Smooth muscle cell of the coronary artery (primary cell): Measurements from ENCODE around the gene IFNA17. TPM values are rescaled to one million over a fixed set of nuclear protein-coding genes. Genes with fewer than 3 reads are reported as not detected.

Source experiments
- total RNA-seq: library from RNA; depleted of rRNA; stranded (reverse); fragments of >200 nt; gene quantifications from 2 replicates; pipeline ENCODE4 v1.2.3, GENCODE V29; 2014; ENCODE audit warnings: low replicate concordance

The IFNA17 gene
- not detected in 2 replicates for total RNA-seq

GRCh38 chr9:21228122-21228521 is at the start of gene IFNA17:
Gene IFNA17, minus strand, starts transcription at chr9:21228222. Its CDS starts 49 bp downstream, at chr9:21228173.

GRCh38 chr9:21239911-21240310 is 11.9 kb upstream of the IFNA17 start, which contains the start of gene IFNA14:
Gene IFNA14, minus strand, starts transcription at chr9:21240005. Its CDS starts 70 bp downstream, at chr9:21239935.

GRCh38 chr9:21217211-21217610 is 10.8 kb downstream of the IFNA17 start, which contains the start of gene IFNA16:
Gene IFNA16, minus strand, starts transcription at chr9:21217311. Its CDS starts 6 bp downstream, at chr9:21217305.

GRCh38 chr9:21207043-21207442 is 21.0 kb downstream of the IFNA17 start, which contains the start of gene IFNA10:
Gene IFNA10, minus strand, starts transcription at chr9:21207143. Its CDS starts 46 bp downstream, at chr9:21207097.

GRCh38 chr9:21202105-21202504 is 25.9 kb downstream of the IFNA17 start, which contains the start of gene IFNA7:
Gene IFNA7, minus strand, starts transcription at chr9:21202205. Its CDS starts 40 bp downstream, at chr9:21202165.

GRCh38 chr9:21187487-21187886 is 40.5 kb downstream of the IFNA17 start, which contains the start of gene IFNA4:
Gene IFNA4, minus strand, starts transcription at chr9:21187587. Its CDS starts 56 bp downstream, at chr9:21187531.

Other genes starting within 250 kb of the IFNA17 start
- 1.4 and 2.6 TPM in 2 replicates for gene HACD4, start 196.6 kb downstream of the IFNA17 start, total RNA-seq
- not detected in 2 replicates for gene IFNB1, start 150.3 kb downstream of the IFNA17 start, total RNA-seq
- not detected in 2 replicates for gene IFNW1, start 86.4 kb downstream of the IFNA17 start, total RNA-seq
- gene IFNA21, start 61.6 kb downstream of the IFNA17 start, total RNA-seq: not detected in 2 replicates
- not detected in 2 replicates for gene IFNA4, start 40.6 kb downstream of the IFNA17 start, total RNA-seq
- not detected in 2 replicates for gene IFNA7, start 26.0 kb downstream of the IFNA17 start, total RNA-seq
- not detected in 2 replicates for gene IFNA10, start 21.1 kb downstream of the IFNA17 start, total RNA-seq
- gene IFNA16, start 10.9 kb downstream of the IFNA17 start, total RNA-seq: not detected in 2 replicates
- gene IFNA14, start 11.8 kb upstream of the IFNA17 start, total RNA-seq: not detected in 2 replicates
- gene IFNA5, start 77.1 kb upstream of the IFNA17 start, total RNA-seq: not detected in 2 replicates
- 25.9 and 31.9 TPM in 2 replicates for gene KLHL9, start 107.2 kb upstream of the IFNA17 start, total RNA-seq
- gene IFNA6, start 122.7 kb upstream of the IFNA17 start, total RNA-seq: not detected in 2 replicates
- gene IFNA13, start 139.8 kb upstream of the IFNA17 start, total RNA-seq: not detected in 2 replicates
- gene IFNA2, start 157.2 kb upstream of the IFNA17 start, total RNA-seq: not detected in 2 replicates
- not detected in 2 replicates for gene IFNA8, start 180.9 kb upstream of the IFNA17 start, total RNA-seq
- not detected in 2 replicates for gene IFNA1, start 212.2 kb upstream of the IFNA17 start, total RNA-seq